GM12801 (cell line): ENCODE results near the gene PPP2R3B.

Experiments
- TF ChIP-seq, protein P1 (sequence below): IDR thresholded peaks from one replicate; pipeline ENCODE4 v1.5.1; 2011; ENCODE audit warnings: control low read depth; ENCODE audit not compliant: insufficient read length; ENCODE audit errors: extremely low read depth

Gene PPP2R3B

DNA sequence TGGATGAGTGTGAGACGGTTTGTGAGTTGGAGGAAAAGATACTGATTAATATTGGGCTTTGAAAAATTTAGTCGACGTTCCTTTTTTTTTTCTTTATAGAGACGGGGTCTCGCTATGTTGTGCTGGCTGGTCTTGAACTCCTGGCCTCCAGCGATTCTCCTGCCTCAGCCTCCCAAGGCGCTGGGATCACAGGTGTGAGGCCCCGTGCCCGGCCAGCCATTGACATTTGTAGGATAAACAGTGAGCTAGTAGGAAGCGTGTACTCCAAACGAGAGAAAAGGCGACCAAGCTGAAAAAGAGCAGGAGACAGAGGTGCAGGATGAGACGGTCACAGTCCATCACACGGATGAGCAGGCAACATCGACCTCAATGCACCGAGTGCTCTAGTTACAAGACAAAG, 19.4 kb downstream of the PPP2R3B start:
- TF ChIP-seq, protein P1, sequence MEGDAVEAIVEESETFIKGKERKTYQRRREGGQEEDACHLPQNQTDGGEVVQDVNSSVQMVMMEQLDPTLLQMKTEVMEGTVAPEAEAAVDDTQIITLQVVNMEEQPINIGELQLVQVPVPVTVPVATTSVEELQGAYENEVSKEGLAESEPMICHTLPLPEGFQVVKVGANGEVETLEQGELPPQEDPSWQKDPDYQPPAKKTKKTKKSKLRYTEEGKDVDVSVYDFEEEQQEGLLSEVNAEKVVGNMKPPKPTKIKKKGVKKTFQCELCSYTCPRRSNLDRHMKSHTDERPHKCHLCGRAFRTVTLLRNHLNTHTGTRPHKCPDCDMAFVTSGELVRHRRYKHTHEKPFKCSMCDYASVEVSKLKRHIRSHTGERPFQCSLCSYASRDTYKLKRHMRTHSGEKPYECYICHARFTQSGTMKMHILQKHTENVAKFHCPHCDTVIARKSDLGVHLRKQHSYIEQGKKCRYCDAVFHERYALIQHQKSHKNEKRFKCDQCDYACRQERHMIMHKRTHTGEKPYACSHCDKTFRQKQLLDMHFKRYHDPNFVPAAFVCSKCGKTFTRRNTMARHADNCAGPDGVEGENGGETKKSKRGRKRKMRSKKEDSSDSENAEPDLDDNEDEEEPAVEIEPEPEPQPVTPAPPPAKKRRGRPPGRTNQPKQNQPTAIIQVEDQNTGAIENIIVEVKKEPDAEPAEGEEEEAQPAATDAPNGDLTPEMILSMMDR, result no peak

DNA sequence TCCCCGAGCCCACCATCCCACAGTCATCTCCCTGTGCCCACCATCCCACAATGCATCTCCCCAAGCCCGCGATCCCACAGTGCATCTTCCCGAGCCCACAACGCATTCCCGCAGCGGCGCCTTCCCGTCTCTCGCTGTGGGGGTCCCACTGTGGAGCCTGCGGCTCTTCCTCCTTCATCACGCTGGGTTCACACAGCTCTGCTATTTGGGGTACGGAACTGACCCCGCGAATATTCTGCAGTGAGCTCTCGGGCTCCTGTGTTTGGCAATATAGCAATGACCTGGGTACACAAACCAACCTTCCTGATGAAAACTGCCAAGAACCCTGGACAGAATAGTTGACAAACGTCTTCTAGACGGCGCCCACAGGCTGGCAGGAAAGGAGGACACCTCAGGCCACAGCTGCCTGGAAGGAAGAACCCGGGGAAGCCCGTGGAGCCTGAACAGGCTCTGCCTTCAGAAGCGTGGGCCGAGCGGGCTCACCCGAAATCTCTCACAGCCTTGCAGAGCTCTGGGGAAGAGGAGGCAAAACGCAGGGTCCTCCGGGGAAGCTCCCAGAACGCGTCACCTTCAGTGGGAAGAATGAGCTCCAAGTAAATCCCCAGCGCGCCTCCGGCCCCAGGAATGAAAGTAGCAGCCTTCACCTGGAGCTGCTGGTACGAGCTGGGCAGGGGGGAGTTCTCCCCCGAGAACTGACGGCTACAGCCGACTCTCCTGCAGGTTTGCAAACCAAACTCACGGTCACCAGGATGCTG, 22.9 kb downstream of the PPP2R3B start:
- TF ChIP-seq, protein P1, result no peak

DNA sequence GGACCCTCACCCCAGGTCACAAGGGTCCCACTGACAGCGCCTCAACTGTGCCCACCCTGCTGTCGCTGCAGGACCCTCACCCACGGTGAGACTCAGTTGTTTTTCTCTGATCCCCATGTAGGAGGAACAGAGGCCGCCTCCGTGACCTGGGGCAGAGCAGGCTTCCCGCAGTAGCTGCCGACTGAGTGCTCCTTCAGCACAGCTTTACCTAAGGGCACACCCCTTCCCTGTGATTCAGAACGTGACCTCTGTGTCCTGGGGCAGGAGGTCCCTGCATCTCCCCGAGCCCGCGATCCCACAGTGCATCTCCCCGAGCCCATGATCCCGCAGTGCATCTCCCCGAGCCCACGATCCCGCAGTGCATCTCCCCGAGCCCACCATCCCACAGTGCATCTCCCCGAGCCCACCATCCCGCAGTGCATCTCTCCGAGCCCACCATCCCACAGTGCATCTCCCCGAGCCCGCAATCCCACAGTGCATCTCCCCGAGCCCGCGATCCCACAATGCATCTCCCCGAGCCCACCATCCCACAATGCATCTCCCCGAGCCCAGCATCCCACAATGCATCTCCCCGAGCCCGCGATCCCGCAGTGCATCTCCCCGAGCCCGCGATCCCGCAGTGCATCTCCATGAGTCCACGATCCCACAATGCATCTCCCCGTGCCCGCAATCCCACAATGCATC, 23.6 kb downstream of the PPP2R3B start:
- TF ChIP-seq, protein P1, result no peak

DNA sequence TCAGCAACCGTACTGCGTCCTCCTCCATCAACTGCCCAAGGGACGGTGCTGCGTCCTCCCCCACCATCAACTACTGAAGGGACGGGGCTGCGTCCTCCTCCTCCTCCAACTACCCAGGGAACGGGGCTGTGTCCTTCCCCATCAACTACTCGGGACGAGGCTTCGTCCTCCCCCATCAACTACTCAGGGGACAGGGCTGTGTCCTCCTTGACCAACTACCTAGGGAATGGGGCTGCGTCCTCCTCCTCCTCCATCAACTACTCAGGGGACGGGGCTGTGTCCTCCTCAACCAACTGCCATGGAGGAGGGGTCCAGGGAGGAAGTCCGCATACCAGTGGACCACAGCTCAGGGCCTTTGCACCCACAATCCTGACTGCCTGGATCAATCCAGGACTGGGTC, 24.4 kb downstream of the PPP2R3B start:
- TF ChIP-seq, protein P1, result no peak

DNA sequence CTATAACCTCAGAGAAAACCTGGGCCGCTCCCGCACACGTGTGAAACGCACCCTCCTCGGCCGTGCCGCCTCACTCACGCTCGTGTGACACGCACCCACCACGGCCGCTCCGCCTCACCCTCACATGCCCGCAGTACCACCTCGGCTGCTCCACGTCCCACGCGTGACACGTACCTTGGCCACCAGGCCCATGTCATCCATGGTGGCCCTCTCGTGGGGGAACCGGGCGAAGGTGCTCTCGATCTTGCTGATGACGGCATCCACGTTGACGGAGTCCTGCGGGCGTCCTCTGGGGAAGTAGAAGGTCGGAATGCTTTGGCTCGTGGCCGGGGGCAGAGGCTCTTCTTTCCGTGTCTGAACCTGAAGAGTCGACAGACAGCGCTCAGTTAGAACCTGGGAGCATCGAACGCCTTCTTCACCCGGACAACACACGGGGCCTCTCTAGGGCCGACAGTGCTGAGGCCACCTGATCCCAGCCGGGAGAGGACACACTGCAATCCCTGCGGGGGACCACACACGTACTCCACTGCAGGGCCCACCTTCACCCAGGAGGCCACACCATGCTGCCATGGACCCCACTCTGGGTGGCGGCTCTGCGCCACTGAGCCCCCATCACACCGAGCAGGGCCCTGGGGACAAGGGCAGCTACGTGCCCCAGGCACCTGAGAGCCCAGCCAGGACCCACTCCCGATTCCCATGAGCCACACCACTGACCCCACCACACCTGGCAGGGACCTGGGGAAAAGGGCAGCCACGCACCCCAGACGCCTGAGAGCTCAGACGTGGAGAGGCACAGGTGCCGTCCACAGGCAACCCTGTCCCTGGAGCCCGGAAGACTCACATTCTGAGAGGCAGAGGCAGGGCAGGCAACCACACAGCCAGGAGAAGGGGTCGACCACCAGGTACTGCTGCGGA, 25.2 kb downstream of the PPP2R3B start:
- TF ChIP-seq, protein P1, result no peak

DNA sequence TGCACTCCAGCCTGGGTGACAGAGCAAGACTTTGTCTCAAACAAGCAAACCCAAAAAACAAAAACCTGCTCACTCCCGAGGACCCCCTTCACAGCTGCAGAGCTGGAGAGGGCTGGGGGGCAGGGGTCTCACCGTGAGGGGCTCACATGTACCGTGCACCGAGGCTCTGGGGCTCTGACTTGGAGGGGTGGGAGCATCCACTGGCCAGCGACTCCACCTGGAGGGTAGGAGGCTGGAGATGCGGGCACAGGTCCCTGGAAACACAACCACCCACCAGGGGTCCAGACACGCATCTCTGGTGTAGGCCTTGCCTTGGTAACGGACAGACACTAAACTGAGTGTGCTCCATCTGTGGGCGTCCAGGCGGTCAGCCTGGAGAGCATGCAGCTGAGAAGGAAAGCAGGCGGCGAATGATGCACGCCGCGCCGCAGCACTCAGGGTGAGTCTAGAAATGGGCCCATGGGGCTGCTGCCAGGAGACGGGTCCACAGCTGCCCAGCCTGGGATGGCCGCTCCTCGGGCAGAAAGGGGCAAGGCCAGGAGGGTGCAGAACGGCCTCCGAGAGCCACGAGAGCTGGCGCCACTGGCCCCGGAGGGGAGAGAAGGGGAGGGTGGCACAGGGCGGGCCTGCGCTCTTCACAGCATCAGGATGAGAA, 26.1 kb downstream of the PPP2R3B start:
- TF ChIP-seq, protein P1, result no peak
